ENCODE data around the gene DUOXA2.
"Not testable (repeated sequence)": the region's sequence is repeated elsewhere in the genome, so short reads cannot be mapped to it uniquely, and the experiment has no call there.

The DUOXA2 gene

DNA sequence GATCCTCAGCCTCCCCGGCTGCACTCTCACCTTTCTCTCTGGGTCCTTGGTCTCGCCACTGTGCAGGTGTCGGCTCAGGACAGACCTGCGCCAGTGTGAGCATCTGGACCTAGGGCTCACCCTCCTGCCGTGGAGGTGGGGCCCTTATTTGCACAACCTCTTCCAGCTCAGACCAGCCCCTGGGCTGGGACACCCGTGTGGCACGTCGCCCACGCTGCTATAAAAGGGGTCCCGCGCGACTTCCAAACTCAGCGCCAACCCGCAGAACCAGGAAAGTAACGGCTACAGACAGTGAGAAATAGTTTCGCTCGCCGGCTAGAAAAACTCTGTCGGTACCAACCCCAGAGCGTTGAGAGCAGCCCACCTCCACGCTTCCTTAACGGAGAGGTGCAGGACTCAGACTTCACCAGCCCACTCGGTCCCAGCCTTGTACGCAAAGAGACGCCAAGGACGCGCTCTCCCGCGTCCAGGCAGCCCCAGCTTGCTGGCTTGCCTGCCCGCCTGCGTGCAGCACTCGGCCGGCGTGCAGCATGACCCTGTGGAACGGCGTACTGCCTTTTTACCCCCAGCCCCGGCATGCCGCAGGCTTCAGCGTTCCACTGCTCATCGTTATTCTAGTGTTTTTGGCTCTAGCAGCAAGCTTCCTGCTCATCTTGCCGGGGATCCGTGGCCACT, at the start of gene DUOXA2, which contains the start of gene DUOX2:
Gene DUOXA2, plus strand, starts transcription at position 251 of the 675 bp plus-strand sequence. Its CDS starts 280 bp downstream, at position 531.
Gene DUOX2, minus strand, starts transcription at position 97 of the 675 bp plus-strand sequence. CDS start 761 bp downstream, outside the sequence.
- no peak for DNase-seq (ENCODE audit: low read depth, low spot score)

DNA sequence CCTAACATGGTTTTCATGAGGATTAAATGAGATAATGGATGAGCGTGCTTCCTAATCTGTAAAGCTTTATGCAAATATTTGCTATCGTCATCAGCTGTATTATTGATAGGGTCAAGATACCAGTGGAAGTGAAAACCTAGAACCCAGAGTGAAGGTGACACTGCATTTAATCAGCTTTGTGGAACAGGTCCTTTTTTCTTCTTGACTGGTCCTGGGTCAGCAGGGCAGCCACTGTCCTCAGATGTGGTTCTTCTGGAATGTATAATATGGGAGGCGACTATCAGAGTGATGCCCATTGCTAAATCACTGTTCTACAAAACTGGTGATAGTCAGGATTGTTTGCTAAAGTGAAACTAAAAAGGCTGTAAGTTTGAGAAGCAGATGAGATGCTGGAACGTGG, 49.7 kb upstream of the DUOXA2 start:
- no peak for DNase-seq (ENCODE audit: low read depth, low spot score)

DNA sequence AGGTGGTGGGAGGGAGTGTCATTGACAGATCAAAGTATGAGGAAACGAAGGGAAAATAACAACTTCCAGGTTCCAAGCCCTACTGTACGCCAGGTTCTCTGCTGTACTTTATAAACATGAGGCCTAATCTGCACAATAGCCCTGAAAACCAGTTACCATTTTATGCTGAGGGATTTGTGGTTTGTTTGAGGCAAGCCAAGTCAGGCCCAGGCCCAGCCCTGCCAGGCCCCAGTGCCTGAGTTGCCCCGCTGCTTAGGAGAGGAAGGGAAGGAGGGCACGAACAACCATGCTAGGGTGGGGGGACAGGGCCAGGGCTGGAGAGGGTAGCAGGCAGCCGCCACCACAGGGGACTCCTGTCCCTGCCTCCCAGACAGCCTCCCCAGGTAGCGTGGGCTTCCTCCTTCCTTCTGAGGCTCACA, 44.2 kb upstream of the DUOXA2 start:
- DNase-seq (ENCODE audit: low read depth, low spot score) = not testable (repeated sequence)

DNA sequence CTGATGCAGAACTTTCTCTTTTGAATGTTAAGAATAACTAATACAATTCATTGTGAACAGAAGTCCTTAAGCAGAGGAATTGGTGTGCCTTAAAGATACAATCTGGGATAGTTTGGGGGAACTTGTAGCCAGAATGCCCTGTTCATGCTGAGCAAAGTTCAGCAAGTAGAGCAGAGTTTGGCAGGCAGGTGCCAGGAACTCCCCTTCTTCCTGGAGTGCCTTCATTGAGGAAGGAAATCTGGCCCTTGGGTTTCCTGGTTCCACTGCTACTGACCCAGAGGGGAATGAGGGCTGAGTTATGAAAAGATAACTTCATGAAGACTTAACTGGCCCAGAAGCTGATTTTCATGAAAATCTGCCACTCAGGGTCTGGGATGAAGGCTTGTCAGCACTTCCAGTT, 40.5 kb upstream of the DUOXA2 start:
- not testable (repeated sequence) for DNase-seq (ENCODE audit: low read depth, low spot score)

DNA sequence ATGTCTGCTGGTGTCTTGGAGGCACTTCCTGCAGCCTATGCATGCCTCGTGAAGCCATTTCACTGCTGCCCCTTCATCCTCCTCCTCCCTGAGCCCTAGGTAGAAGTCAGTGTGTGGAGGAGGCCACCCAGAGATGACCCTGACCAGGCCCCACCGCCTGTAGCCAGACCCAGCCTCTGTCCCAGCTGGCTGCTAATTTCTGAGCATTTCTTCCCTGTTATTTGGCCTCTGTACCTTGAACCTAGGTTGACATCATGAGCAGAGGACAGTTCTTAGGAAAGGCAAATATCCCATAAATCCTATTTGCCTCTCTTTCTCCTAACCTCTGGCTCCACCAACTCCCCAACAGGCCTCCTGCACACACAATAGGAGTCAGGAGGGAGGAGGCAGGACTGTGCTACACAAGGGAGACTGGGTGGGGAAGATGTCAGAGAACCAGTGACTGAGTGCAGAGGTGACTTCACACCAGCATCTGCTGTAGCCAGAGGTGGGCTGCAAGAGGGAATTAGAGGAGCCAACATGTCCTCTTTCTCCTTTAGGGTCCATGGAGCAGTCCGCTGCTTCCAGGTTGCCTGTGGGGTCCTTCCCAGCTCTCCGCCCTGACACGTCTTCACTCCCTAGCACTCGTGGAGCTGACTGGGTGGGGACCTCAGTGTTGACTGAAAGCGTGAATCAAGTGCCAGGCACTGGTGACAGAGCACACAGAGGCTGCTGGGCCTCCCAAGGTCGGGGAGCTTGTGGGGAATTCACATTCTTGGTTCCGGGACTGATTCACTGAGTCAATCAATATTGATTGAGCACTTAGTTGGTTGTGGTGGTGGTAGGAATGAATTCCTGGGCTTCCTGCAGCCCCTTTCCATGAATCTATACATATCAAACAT, 38.4 kb upstream of the DUOXA2 start:
- DNase-seq (ENCODE audit: low read depth, low spot score) = not testable (repeated sequence)

DNA sequence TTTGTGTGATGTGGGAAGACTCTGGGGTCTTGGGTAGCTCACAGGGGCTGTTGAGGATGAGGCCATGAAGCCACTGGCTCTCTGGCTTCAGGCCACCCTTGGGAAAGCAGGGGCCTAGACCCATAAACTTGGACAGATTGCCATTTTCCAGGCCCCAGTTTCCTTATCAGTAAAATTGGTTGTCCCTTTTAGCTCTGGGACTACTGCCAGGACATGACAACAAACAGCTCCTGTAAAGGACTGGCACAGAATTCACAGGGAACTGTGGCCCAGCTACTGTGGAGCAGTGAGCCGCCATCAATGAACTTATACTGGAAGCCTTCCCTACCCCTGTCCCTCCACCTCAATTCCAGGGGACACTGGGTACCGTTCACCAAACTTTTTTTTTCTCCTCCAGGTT, 36.7 kb upstream of the DUOXA2 start:
- not testable (repeated sequence) for DNase-seq (ENCODE audit: low read depth, low spot score)

DNA sequence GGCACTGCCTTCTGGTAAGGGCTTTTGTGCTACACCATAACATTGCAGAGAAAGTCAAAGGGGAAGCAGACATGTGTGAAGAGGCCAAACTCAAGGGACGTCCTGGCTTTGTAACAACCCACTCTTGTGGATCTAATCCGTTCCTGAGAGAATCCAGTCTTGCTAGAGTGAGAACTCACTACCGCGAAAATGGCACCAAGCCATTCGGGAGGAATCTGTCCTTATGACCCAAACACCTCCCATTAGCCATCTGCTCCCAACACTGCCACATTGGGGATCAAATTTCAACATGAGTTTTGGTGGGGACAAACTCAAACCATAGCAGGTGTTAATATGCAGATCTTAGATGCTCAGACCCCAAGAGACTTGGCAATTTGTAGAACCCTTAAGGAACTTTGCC, 34.9 kb upstream of the DUOXA2 start:
- not testable (repeated sequence) for DNase-seq (ENCODE audit: low read depth, low spot score)

DNA sequence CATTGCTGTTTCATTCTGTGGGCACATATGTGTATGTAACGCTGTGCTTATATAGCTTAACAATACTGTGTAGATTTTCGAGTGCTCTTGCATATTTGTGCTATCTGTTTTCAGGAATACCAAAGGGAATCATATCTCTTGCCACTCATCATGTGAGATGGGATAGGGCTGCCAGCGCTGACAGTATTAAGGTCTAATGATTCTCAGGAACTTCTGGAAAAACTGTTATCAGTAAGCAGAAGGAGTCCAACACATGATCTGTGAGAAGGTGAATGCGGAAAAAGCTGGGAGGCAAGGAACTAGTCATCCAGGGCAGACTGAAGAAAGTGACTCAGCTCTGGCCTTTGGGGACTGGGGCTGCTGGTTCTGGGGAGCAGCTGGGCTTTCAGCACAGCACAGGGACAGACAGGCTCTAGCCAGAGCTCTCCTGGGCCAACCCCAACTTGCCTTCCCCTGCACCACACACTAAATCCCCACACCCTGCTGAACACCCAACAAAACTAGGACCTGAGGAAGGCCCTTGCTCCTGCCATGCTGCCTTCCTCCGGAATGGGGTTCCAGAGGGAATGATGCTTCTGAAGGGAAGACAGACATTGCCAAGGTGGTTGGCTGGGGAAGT, 34.4 kb upstream of the DUOXA2 start:
- not testable (repeated sequence) for DNase-seq (ENCODE audit: low read depth, low spot score)

DNA sequence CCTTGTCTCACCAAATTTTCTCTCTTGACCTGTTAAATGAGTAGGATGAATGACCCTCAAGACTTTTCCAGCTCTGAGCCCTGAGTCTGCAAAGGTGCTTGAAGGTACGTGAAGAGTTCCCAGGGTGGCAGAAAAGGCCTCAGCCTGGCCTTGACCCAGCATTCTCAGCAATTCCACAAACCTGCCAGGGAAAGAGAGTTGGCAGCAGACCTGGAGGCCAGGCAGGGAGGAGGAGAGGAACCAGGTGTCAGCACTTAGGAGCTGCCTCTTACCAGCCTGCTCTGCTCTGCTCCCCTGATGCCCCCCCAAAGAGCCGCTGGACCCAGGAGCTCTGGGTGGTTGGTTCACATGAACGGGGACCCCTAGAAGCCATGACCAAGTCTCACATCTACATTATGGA, 33.5 kb upstream of the DUOXA2 start:
- not testable (repeated sequence) for DNase-seq (ENCODE audit: low read depth, low spot score)

DNA sequence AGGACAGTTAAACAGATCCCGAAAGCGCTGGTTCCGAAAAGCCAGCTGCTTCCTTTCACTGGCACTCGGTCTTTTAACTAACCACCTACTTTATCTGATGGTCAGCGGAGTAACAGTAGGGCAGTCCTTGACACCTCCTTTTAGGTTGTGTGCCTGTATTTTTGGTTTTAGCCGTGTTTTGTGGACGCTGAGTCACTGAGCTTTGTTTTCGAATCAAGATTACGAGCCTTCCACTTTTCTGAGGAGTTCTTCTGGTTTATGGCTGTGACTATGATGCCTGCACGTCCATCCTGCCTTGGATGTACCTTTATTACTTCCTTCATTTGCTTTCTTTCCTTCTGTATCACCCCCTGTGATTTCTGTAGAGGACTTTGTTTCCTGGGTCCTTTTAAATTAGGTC, 31.7 kb upstream of the DUOXA2 start:
- DNase-seq (ENCODE audit: low read depth, low spot score) = not testable (repeated sequence)

DNA sequence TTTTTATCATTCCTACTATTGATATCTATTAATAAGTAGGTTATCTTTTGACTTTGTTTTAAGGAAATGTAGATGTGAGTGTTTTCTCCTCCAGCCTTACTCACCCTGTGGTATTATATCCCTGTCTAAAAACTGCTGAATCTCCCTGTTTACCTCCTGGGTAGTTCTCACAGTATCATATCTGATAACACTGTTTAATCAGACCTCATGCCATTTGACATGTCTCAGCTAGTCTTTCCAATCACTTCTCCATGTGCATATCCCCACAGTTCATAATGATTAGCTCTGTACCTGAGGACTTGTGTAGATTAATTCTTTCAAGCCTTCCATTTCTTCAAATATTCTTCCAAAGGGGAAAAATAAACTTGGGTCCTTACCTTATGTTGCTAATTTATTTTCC, 30.9 kb upstream of the DUOXA2 start:
- DNase-seq (ENCODE audit: low read depth, low spot score) = no peak

DNA sequence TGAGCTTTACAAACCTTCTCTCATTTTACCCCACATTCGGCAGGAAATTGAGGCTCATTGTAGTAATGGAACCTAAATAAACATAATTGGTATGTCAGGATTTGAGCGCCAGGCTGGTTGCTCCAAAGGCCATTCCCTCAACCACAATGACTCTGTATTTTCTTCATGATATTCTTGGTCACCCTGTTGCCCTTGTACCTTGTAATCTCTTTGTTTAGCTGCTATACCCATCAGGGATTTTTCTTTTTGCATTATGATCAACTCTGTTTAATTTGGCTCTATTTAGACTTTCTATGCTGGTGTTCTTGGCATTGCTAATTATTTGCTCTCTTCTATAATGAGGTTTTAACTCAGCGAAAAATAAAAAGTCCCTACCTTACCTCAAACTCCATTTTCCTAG, 30.0 kb upstream of the DUOXA2 start:
- no peak for DNase-seq (ENCODE audit: low read depth, low spot score)

DNA sequence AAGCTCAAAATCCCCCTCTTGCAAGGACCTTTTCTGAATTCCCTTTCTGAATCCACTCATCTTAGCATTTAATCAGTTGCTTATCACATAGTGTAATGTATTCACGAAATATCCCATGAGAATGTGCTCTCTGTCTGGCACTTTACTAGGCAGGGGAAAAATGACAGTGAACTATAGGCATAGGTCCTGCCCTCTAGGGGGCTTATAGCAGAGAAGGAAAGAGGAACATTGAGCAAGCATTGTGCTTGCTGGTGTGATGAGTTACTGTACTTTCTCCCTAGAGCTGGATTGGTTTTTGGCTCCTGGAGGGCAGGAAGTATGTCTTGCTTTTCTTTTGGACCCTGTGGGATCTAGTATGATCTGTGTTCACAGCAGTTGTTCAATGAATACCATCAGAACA, 26.6 kb upstream of the DUOXA2 start:
- no peak for DNase-seq (ENCODE audit: low read depth, low spot score)

DNA sequence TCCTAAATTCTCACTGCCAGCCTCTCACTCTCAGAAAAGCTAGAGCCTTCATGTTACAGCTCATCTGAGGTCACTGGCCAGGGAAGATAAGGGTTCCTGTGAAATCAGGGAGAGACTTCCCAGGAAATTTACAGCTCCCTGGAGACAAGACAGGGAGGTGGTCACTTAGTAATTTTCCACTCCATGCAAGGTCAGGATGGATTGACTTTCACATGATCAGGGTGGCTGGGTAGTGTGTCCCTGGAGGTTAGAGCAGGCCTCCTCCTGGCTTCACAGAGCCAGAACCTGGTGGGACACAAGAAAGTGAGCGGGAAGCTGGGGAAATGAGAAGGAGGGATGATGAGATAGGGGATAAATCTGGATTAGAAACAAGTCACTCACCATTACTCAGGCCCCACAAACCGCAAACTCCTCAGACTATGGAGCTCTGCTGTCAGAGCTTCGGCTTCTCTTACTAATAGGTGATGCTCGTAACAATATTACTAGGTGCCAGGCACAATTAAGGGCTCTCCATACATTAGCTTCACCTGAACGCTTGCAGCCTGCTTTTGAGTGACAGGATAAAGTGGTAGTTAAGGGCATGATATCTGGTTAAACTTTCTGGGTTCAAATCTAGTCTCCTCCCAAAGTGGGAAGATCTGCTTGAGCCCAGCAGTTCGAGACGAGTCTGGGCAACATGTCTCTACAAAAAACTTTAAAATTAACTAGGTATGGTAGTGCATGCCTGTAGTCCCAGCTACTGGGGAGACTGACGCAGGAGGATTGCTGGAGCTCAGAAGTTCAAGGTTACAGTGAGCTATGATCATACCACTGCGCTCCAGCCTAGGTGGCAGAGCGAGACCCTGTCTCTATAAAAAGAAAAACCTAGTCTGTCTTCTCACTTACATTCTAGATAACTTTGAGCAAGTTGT, 25.1 kb upstream of the DUOXA2 start:
- DNase-seq (ENCODE audit: low read depth, low spot score) = no peak

DNA sequence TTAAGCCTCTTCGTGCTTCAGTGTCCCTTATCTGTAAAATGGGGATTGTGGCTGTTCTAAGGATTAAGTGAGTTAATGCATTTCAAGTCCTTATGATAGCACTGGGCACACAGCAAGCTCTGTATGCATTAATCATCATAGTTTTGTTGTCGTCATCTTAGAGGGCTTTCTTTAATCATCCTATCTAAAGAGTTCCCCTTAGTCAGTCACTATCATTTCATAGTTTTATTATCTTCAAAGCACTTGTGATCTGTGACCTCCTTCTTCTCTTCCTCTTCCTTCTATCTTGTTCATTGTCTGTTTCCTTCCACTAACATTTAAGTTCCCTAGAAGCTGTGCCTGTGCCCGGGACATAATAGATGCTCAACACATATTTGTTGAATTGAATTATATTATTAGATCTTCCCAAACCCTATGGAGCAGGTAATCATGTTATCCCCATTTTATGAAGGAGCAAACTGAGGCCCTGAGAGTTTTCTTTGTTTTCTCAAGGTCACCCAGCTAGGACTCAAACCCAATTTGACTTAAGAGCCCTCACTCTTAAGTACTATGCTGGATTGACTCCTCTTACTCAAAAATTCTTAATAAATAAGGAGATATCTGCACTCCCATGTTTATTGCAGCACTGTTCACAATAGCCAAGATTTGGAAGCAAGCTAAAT, 24.3 kb upstream of the DUOXA2 start:
- no peak for DNase-seq (ENCODE audit: low read depth, low spot score)

DNA sequence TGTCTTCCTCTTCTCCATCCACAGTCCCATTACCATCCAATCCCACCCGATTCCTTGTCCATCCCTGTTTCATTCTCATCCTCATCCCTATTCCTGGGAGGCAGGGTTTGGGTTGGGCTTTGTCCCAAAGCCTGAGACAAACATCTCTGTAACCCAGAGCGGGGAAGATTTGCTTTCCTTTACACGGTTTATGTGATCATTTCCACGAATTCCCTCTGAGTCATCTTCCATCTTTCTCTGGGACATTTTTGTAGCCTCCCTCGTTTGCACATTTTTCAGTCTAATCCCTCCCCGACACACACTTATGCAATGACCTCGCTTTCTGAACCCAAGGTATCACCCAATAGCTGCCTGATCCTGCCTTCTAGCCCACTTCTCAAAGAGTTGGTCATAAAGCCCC, 23.0 kb upstream of the DUOXA2 start:
- no peak for DNase-seq (ENCODE audit: low read depth, low spot score)

DNA sequence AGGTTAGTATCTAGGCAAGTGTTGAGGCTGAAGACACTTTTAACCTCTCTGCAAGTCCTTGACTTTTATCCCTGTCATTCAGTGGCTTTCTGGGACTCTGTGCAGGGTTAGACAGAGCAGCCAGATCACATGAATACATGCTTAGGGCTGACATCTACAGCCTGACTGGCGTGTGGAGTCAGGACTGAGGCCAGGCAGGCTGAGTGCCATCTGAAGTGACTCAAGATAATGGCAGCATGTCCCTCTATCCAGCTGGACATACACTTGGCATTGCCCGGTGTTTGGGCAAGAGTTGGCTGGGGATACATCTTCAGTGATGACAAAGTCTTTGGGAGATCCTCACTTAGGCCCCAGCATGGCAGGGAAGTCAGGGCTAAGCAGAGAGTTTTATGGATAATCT, 22.6 kb upstream of the DUOXA2 start:
- DNase-seq (ENCODE audit: low read depth, low spot score) = no peak

DNA sequence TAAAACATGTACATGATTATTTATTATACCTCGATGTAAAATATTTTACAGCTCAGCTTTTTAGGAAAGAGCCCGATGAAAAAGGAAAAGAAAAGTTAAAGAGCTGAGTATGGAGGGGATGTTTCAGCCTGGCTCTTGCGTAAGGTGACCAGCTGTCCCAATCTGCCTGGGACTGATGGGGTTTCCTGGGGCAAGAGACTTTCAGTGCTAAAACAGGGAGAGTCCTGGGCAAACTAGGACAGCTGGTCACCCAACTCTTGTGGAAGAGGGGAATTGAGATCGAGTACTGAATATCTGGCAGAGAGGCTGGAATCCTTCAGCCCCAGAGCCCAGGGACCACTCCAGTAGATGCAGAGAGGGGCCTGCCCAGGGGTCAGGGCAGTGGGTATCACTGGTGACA, 21.1 kb upstream of the DUOXA2 start:
- DNase-seq (ENCODE audit: low read depth, low spot score) = no peak

DNA sequence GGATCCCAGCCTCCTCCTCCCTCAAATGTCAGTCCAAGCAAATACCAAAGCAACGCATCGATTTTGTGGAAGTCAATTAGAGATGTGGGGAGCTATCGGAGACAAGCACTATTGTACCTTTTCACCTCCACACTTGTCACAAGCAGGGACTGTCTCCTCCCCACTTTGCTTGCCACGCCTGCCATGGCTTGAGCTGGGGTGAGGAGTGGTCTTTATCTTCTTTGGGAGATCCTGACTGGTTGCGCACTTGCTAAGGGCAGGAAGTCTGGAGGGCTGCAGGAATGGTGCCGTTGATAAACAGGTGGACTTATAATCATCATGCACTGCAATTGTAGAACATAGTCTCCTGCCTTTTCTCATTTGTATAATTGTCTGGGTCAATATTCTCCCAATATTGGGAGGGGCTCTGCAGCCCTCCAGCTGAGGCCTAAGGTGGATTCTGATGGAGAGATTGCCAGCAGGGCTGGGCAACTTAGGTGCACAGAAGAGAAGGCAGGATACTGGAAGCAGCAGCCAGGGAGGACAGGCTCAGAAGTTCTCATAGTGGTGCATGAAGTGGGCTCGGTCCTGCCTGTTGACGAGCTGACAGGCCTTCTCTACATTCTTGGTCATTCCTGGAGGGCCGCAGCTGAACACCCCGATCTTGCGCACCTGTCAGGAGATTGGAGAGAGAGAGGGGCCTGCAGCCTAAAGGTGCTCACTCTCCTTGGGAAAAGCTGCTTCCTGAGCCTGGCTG, 20.3 kb upstream of the DUOXA2 start:
- no peak for DNase-seq (ENCODE audit: low read depth, low spot score)

DNA sequence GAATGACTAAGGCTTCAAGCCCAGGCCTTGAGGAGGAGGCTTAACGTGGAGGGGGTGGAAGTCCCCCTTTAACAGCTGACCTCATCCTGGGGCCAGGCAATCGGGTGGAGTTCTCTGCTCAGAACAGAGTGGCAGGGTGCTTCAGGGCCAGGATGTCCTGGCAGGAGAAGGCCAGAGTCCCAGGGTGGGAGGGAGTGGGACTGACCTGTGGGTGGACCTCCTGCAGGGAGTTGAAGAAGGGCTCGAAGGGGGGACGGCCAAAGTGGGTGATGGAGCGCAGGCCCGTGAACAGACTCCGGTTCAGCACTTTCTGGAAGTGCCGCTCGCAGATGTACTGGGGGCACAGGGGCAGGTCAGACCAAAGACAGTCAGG, 19.8 kb upstream of the DUOXA2 start:
- DNase-seq (ENCODE audit: low read depth, low spot score) = no peak

All from activated CD4-positive, CD25-positive, alpha-beta regulatory T cell treated with anti-CD3 and anti-CD28 coated beads, Interleukin-2, amount 50 U/mL, for 16 hours (primary cell).